ENCODE results near the gene KLHL17.
"Not testable (repeated sequence)": the region's sequence is repeated elsewhere in the genome, so short reads cannot be mapped to it uniquely, and the experiment has no call there.

KLHL17 gene

DNA sequence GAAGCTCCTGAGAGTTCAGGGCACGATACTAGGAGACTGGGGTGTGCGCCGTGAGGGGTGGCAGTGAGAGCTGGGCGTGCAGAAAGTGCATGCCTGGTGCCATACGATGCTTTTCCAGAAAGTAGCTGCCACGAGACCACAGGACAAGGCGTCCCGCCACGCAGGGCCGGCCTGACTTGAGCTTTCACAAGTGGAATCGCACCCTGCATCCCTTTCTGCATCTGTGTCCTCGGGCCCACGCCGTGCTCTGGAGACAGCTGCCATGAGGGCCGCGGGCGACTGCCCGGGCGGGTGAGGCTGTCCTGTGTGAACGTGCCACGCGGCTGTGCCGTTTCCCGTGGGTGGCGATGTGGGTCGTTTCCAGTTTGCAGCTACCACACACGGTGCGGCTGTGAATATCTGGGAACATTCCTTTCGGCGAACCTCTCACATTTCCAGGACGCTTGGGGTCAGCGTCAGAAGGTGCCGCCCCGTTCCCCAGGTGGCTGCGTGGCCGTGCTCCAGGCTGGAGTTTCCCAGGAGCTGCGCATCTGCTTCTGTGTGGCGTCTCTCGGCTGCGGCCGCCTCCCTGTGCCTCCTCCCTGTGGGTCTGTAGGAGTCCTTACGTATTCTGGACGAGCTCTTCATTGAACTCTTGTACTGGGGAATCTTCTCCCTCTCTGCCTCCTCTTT, 22.5 kb downstream of the KLHL17 start:
- no peak for DNase-seq

DNA sequence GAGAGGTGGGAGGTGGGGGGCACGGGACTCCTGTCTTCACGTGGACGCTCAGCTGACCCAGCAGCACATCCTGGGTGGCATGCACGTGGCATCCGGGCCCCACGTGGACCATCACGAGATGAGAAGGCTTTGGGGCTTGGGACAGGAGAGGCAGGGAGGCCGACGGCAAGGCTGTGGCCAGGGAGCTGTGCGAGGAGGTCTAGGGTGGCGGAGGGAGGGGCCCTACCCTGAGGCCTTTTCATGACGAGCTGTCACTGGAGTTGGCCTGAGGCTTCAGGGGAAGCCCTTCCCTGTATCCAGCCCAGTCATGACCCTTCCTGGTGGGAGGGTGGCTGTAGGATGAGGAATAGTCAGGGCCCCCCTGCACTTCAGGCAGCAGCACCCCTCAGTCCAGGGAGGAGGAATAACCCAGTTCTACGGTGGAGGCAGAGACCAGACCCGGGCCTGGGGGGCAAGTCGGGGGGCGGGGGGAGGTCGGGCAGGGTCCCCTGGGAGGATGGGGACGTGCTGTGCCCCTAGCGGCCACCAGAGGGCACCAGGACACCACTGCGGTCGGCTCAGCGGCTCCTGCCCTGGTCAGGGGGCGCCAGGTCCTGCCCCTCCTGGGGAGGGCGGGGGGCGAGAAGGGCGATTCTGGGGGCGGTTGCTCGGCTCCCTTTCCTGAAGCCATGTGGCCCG, 23.6 kb downstream of the KLHL17 start:
- DNase-seq: peak; percentile 73

DNA sequence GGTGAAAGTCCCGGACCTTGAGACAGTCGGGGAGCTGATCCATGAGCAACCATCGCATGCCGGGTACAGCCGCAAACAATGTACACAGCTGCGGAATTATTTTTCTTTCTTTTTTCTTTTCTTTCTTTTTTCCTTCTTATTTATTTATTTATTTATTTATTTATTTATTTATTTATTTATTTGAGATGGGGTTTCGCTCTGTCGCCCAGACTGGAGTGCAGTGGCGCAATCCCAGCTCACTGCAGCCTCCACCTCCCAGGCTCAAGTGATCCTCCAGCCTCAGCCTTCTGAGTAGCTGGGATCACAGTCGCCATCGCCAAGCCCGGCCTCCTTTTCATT, 24.1 kb downstream of the KLHL17 start:
- no peak for DNase-seq

DNA sequence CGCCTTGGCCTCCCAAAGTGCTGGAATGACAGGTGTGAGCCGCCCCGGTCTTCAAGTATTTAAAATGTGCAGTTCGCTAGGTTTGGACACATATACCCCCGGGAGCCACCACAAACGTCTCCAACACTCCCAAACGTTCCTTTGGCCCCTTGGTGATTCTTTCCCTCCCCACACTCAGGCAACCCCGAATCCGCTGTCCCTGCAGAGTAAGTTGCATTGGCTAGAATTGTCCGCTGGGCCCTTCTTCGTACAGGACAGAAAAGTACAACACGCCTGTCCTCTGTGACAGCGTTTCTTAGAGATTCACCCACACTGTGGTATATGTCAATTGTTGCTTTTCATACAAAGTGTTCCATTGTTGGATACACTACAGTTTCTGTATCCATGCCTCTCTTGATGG, 24.7 kb downstream of the KLHL17 start:
- DNase-seq: no peak

DNA sequence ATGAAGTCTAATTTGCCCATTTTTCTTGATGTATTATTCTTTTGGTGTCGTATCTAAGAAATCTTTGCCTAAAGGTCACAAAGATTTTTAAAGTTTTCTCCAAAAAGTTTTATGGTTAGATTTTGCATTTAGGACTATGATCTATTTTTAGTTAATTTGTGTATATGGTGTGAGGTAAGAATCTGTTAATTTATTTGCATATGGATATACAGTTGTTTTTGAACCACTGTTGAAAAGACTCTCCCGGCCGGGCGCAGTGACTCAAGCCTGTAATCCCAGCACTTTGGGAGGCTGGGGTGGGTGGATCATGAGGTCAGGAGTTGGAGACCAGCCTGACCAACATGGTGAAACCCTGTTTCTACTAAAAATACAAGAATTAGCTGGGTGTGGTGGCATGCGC, 27.7 kb downstream of the KLHL17 start:
- not testable (repeated sequence) for DNase-seq

DNA sequence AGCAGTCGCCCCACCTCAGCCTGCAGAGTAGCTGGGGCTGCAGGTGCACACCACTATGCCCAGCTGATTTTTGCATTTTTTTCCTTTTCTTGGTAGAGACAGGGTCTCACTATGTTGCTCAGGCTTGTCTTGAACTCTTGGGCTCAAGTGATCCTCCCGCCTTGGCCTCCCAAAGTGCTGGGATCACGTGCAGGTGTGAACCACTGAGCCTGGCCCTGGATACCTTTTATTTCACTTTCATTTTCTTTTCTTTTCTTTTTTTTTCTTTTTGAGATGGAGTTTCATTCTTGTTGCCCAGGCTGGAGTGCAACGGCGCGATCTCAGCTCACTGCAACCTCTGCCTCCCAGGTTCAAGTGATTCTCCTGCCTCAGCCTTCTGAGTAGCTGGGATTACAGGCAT, 30.9 kb downstream of the KLHL17 start:
- DNase-seq: not testable (repeated sequence)

DNA sequence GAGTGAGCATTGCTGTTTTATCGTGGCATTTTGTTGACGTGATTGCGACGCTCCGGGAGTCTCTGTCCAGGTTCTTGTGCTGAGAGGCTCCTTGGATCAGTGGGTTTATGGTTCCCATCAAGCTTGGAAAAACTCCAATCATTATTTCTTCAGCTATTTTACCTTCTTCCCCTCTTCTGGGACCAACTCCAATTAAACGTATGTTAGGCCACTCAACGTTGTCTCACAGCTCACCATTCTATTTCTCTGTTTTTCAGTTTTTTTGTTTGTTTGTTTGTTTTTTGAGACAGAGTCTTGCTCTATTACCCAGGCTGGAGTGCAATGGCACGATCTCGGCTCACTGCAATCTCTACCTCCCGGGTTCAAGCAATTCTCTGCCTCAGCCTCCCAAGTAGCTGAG, 31.5 kb downstream of the KLHL17 start:
- no peak for DNase-seq

DNA sequence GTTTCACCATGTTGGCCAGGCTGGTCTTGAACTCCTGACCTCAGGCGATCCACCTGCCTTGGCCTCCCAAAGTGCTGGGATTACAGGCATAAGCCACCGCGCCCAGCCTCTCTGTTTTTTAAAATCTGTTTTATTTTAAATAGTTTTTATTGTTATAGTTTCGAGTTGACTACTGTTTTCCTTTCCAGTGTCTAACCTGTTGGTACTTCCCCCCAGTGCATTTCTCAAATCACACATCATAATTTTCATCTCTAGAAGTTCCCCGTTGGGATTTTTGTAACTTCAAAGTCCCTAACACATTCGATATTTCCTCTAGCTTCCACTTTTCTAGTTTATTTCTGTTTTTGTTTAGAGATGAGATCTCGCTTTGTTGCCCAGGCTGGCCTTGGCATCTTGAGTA, 32.0 kb downstream of the KLHL17 start:
- no peak for DNase-seq

DNA sequence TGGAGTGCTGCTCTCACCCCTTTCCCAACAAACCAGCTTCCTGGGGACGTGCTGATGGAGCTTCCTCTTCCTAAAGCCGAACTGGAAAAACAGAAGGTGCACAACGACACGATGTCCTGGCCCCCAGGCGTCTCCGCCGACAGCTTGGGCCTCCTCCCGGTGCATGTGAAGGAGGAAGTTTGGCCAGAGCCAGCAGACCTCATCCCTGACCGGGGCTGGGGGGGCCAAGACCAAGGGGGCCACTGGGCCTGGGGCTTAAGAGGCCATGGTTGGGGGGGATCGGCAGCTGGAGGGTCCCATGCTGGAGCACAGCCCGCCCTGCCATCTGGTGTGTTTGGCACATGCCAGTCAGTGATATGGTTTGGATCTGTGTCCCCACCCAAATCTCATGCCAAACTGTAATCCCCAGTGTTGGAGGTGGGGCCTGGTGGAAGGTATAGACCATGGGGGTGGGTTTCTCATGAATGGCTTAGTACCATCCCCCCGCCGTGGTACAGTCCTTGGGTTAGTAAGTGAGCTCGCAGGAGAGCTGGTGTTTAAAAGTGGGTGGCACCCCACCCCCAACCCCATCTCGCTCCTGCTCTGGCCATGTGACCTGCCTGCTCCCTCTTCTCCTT, 33.1 kb downstream of the KLHL17 start:
- DNase-seq: no peak

DNA sequence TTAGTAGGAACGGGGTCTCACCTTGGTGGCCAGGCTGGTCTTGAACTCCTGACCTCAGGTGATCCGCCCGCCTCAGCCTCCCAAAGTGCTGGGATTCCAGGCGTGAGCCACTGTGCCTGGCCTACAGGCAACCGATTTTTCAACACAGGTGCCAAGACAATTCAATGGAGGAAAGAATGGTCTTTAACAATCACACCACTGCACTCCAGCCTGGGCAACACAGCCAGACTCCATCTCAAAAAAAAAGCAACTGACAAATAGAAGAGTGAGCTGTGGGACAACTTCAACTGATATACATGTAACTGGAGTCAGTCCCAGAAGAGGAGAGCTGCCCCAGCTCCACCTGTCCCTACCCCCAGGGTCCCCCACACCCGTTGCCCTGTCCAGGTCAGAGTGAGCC, 34.2 kb downstream of the KLHL17 start:
- not testable (repeated sequence) for DNase-seq

DNA sequence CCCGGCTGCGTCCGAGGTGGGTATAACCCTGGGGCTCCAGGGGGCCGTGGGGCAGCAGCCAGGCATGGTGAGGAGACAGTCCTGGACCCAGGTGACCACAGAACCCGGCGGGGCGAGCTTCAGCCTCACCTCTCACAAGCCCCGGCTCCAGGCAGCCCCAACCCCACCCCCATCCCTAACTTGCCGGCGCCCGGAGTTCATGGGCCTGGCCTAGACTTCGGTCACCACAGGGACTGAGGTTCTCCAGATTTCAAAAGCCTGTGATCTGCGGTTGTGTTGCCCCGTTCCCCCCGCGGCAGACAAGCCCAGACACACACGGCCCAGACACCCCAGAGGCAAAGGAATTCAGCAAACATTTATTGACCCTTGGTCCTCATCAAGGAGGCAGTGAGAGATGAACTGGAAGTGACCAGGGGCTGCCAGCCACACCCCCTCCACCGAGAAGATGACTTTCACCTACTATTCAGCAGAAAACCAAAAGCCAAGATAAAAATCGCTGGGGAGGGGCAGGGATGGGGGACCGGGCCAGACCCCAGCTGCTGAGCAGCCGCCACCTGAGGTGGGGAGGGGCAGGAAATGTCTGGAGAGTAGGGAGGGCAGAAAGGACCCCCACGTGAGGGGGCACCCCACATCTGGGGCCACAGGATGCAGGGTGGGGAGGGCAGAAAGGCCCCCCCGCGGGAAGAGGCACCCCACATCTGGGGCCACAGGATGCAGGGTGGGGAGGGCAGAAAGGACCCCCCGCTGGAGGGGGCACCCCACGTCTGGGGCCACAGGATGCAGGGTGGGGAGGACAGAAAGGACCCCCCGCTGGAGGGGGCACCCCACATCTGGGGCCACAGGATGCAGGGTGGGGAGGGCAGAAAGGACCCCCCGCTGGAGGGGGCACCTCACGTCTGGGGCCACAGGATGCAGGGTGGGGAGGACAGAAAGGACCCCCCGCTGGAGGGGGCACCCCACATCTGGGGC, 35.6 kb downstream of the KLHL17 start:
- DNase-seq: no peak

DNA sequence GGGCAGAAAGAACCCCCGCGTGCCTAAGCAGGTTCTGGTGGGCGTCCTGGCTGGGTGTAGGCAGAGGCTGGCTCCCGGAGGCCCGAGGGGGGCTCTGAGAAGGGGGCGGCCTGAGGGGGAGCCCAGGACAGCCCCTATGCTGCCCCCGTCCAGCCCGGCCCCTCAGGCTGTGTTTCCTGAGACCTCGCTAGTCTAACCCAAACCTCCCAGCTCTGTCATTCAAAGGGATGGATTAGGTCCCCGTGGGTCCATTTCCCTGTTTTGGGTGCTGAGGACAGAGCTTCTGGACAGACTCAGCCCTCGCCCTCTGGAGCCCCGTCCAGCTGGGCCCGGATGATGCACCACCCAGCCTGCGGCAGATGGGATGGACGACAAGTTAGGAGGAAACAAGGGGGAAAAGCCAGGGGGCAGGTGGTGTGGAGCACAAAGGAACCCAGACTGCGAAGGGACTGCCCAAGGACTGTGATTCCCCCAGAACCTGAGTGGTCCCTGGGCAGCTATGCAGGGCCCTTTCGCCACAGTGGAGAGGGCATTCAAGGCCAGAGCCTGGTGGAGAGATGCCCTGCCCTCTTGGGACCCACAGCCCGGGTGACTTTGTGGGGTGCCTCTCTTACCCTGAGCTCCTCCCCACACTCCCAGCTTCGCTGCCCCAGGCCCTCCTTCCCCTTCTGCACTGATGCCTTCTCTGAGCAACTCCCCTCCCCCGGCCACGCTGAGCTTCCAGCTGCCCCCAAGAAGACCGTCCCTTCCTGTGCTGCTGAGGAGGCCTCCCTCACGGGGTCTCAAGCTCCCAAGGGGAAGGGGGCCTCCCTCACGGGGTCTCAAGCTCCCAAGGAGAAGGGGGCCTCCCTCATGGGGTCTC, 36.7 kb downstream of the KLHL17 start:
- no peak for DNase-seq

DNA sequence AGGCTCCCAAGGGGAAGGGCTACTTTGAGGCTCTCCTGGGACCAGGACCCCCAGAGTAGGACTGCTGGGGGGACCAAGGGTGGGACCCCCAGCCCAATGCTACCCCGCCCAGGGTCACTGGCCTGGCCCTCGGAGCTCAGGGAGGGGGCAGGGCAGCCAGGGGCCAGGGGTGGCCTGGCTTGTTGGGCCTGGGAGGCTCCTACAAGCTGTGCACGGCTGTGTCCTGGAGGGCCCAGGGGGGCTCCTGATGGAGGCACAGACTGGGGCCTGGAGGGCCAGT, 37.3 kb downstream of the KLHL17 start:
- no peak for DNase-seq

DNA sequence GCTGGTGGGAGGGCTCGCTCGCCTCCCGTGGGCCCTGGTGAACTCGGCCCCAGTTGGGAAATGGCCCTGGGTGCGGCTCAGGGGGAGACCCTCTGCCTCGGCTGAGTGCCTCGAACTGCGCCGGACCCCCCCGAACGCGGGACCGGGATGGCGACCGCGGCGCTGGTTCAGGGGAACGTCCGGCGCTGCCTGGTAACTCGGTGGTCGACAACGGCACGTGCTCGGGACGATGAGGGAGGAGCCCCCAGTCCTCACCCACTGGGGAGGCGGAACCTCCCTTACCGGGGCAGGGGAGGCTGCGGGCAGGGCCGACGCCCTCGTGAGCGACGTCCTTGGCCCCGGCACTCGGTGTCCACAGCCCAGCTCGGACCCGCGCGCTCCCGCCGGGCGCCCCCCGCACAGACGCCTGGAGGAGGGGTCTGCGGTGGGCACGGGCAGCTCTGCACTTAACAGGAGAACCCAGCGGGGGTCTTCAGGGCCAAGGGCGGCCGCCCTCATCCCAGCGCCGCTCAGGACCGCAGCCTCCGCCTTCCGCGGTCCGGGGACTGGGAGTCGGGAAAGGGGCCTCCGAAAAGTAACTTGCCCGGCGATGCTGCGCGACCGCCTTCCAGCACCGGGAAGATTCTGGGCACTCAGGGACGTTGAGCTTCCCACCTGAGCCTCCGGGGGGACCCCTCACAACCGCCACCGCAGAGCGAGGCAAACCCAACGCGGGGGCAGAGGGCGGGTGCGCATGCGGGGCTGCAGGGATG, 37.8 kb downstream of the KLHL17 start:
- no peak for DNase-seq

DNA sequence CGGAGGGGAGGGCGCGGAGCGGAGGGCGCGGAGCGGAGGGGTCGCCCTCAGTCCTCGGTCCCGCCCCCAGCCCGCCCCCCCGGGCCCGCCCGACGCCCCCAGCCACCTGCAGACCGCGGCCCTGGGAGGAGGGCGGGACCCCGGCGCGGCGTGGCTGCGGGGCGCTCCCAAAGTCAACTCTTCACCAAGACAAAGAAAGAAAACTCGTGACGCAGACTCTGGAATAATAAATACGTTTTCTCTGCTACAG, 38.3 kb downstream of the KLHL17 start:
- DNase-seq: no peak

DNA sequence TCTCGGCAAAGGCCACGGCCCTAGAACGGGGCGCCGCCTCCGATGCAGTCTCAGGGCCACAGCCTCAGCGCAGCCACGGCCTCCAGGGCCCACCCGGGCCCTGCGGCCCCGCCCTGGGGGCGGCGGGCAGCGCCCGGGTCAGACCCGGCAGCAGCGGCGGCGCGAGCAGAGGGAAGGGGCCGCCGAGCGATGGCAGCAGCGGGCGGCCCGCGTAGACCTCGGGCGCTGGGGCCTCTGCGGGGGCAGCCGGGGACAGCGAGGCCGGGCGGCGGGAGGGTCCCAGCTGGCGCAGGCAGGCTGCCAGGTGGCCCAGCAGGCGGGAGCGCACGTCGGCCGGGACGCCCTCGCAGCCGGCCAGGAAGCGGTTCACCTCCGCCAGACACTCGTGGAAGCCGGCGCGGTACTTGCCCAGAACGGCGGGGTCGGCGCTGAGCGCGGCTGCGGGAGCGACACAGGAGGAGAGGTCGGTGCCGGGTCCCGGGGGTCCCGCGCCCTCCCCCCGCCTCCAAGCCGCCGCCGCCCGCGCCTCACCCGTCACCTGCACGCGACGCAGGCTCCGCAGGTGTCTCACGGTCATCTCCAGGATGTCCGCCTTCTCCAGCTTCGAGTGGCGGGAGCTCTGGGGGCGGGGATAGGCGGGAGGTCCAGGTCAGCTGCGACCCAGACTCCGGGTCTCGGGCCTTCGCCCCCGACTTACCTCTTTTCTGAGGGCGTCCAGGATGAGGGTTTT, 38.8 kb downstream of the KLHL17 start:
- DNase-seq: peak; percentile 62

DNA sequence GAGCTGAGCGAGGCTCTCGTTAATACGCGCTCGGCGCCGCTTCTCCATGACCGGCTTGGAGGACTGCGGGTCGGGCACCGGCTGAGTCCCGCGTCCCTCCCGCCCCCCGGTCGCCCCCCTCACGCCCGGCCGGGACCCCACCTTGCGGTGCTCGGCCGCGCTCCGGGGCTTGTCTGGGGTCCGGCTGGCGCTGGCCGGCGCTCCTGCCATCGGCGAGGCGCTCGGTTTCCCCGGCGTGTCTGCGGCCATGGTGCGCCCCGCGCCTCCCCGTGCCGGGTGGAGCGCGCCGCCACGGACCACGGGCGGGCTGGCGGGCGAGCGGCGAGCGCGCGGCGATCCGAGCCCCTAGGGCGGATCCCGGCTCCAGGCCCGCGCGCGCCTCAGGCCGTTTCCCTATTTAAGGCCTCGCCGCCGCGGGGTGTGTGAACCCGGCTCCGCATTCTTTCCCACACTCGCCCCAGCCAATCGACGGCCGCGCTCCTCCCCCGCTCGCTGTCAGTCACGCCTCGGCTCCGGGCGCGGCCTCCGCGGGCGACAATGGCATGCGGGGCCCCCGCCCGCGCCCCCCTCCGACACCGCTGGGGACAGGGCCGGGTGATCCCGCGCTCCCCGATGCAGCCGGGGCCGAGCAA, 39.5 kb downstream of the KLHL17 start, which contains the start of gene HES4:
HES4 (minus strand) TSS at position 373 of the 632 bp plus-strand sequence; CDS start at position 249, 124 bp downstream.
- DNase-seq: peak; percentile 76

DNA sequence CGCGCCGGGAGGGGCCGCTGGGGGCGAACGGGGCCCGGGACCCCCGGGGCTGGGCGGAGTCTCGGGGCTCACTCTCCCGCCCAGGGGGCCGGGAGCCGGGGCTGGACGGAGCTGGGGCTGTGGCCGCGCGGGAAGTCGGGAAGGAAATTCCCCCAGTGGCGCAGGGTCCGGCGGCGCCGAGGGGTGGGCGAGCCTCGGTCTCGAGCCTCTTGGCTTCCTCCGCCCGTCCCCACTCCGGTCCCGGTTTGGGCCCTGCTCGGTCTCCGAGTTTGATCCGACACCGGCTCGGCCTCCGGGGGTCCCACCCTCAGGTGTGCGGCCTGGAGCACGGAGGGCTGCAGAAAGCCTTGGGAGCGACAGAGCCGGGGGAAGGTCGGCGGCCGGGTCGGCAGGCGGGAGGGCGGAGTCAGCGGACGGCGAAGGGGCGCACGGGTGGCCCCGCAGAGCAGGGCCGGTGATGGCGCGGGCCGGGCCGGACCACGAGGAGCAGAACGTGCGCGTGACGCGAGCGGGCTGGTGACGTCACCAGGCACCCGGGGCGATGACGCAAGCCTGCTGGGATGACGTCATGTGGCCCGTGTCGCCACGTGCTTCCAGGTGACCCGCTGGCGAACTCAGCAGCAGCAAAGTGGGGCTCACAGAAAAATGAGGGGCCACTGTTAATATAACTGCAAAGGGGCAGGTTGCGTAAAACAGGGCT, 40.1 kb downstream of the KLHL17 start:
- DNase-seq: peak; percentile 88

DNA sequence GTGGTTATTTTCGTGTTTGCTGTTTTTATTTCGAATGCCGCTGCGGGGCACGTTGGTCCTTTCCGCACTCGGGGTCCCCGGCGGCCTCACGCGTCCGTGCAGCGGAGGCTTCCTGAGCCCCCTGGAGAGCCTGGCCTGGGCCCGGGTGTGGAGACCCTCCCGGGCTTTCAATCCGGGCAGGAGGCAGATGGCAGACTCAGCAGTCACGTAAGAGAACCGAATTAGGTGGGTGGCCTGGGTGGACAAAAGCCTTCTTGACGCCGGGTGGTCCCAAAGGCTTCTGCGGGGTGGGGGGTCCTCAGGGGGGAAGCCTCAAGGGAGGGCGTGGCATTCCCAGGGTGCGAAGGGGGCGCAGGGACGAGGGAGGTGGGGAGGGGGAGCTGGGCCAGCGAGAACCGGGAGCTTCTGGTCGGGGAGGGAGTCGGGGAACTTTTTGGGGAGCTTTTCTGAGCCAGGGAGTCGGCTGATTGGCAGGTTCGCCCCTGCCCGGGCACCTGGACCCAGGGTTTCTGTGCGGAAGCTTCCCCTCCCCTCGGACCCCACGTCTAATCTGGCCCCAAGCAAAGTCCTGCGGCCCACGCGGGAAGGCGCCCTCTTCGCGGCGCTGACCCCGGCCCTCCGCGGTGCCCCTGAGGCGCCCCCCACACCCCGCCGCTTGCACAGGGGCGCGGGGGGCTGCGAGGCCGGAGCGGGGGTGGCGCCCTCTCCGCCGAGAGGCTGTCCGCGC, 40.8 kb downstream of the KLHL17 start:
- DNase-seq: peak; percentile 38

Measured in activated T-cell treated with anti-CD3 and anti-CD28 coated beads, Interleukin-2, amount 50 U/mL, for 1 hour (primary cell).